Astrocyte (in vitro differentiated cells and primary cell): ENCODE data around the gene SRBD1. TPM values are rescaled to one million over a fixed set of nuclear protein-coding genes. Genes with fewer than 3 reads are reported as not detected.

Source experiments
- DNase-seq: peaks from one replicate; pipeline ENCODE4 v3.0.0-alpha.2; 2010; ENCODE audit warnings: low read depth
- FAIRE-seq: peaks from 2 replicates; lab custom pipeline; 2011; peaks lifted over from hg19 to GRCh38; lab: Jason Lieb, UNC
- H2AFZ ChIP-seq: 2 replicates; pipeline ENCODE4 v1.6.0; 2012; ENCODE audit warnings: low read depth, low read length, inconsistent platforms
- H3K27ac ChIP-seq: 2 replicates; pipeline ENCODE4 v1.5.1; 2011; ENCODE audit warnings: low read depth, low read length, inconsistent platforms
- H3K27me3 ChIP-seq: 2 replicates; pipeline ENCODE4 v1.6.0; 2011; ENCODE audit warnings: low read length, inconsistent platforms; ENCODE audit not compliant: insufficient read depth
- H3K36me3 ChIP-seq: 2 replicates; pipeline ENCODE4 v1.5.1; 2011; ENCODE audit warnings: low read length, inconsistent platforms; ENCODE audit not compliant: insufficient read depth
- H3K4me1 ChIP-seq: 2 replicates; pipeline ENCODE4 v1.5.1; 2011; ENCODE audit warnings: low read length, inconsistent platforms; ENCODE audit not compliant: insufficient read depth
- H3K4me2 ChIP-seq: 2 replicates; pipeline ENCODE4 v1.6.0; 2012; ENCODE audit warnings: low read length, inconsistent platforms
- H3K4me3 ChIP-seq: 2 replicates; pipeline ENCODE4 v1.5.1; 2011; ENCODE audit warnings: low read depth, mild to moderate bottlenecking, low read length, inconsistent platforms; ENCODE audit not compliant: insufficient read depth
- H3K79me2 ChIP-seq: 2 replicates; pipeline ENCODE4 v1.6.0; 2012; ENCODE audit warnings: mild to moderate bottlenecking, low read length, inconsistent platforms; ENCODE audit not compliant: insufficient read depth
- H3K9ac ChIP-seq: 2 replicates; pipeline ENCODE4 v1.6.0; 2012; ENCODE audit warnings: mild to moderate bottlenecking, low read length, inconsistent platforms
- H3K9me3 ChIP-seq: 2 replicates; pipeline ENCODE4 v1.5.1; 2012; ENCODE audit warnings: low read depth, mild to moderate bottlenecking, low read length, inconsistent platforms; ENCODE audit not compliant: insufficient read depth
- H4K20me1 ChIP-seq: 2 replicates; pipeline ENCODE4 v1.6.0; 2012; ENCODE audit warnings: low read length, inconsistent platforms; ENCODE audit not compliant: insufficient read depth
- H3K27ac Mint-ChIP-seq: one replicate; pipeline ENCODE4 v1.8.0; 2021; ENCODE audit warnings: mild to moderate bottlenecking, mixed read lengths; ENCODE audit not compliant: unreplicated experiment
- H3K27me3 Mint-ChIP-seq: one replicate; pipeline ENCODE4 v1.8.0; 2021; ENCODE audit warnings: low read depth, mixed read lengths; ENCODE audit not compliant: unreplicated experiment
- H3K36me3 Mint-ChIP-seq: one replicate; pipeline ENCODE4 v1.8.0; 2021; ENCODE audit warnings: low read depth, mixed read lengths; ENCODE audit not compliant: unreplicated experiment
- H3K4me1 Mint-ChIP-seq: one replicate; pipeline ENCODE4 v1.8.0; 2021; ENCODE audit warnings: low read depth, mixed read lengths; ENCODE audit not compliant: unreplicated experiment
- H3K4me3 Mint-ChIP-seq: one replicate; pipeline ENCODE4 v1.8.0; 2021; ENCODE audit warnings: mild to moderate bottlenecking, moderate library complexity, mixed read lengths; ENCODE audit not compliant: unreplicated experiment
- H3K9me3 Mint-ChIP-seq: one replicate; pipeline ENCODE4 v1.8.0; 2021; ENCODE audit warnings: mild to moderate bottlenecking, mixed read lengths; ENCODE audit not compliant: unreplicated experiment
- CTCF ChIP-seq: IDR thresholded peaks from 2 replicates; pipeline ENCODE4 v1.5.1; 2011; ENCODE audit warnings: low read depth, mild to moderate bottlenecking, inconsistent platforms, low read length, moderate library complexity; ENCODE audit not compliant: insufficient read depth
- EZH2 ChIP-seq: IDR thresholded peaks from 2 replicates; pipeline ENCODE4 v1.6.1; 2012; ENCODE audit warnings: mild to moderate bottlenecking, low read length, inconsistent platforms; ENCODE audit not compliant: insufficient read depth
- total RNA-seq: library from RNA; stranded (reverse); gene quantifications from 2 replicates; pipeline ENCODE4 v1.2.1, GENCODE V29; 2021

Gene SRBD1
- total RNA-seq, 1 donor from 2014 or later, result 9.3 TPM

DNA sequence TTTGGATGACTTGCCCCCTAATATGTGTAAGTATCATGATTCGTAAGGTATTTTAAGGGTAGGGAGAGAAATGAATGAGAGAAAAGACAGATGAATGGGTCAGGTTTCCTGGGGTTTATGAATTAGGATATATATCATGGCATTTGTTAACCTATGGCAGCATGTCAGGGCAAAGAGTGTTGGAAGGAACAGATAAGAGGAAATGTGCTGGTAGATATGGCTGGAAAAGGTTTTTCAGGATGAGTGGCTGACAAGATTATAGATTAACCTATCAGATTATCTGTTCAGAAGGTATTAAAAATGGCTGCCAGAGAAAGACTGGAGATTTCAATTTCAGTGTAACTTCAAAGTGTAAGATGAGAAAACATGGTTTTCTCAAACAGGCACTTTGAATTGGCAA, 67.8 kb downstream of the SRBD1 start:
- FAIRE-seq, result no peak

GRCh38 chr2:45542013-45542412, 69.1 kb downstream of the SRBD1 start:
- H3K27me3 ChIP-seq, result no peaks in the 10 kb centered on the region
- Mint-ChIP-seq H3K9me3 (no peaks in the 10 kb centered on the region), H3K36me3 (peaks cover 17% of the 10 kb centered on the region), H3K27ac (no peak overlapping the region), H3K4me3 (no peak overlapping the region), H3K27me3 (no peaks in the 10 kb centered on the region), H3K4me1 (no peaks in the 10 kb centered on the region)
- no peak overlapping the region for H3K4me2 ChIP-seq
- FAIRE-seq (no peak), DNase-seq (no peak)
- no peaks in the 10 kb centered on the region for H3K4me1 ChIP-seq
- H3K4me3 ChIP-seq, result no peak overlapping the region
- H3K36me3 ChIP-seq, result peaks cover 14% of the 10 kb centered on the region
- no peaks in the 10 kb centered on the region for H4K20me1 ChIP-seq
- H3K9ac ChIP-seq, result no peak overlapping the region
- H3K79me2 ChIP-seq, result no peaks in the 10 kb centered on the region
- no peak overlapping the region for H2AFZ ChIP-seq
- no peak for TF ChIP-seq CTCF
- TF ChIP-seq EZH2, result no peak
- peaks cover 13% of the 10 kb centered on the region for H3K9me3 ChIP-seq
- no peak overlapping the region for H3K27ac ChIP-seq

More for the DNA sequence above, 67.8 kb downstream of the SRBD1 start:
- Histone ChIP-seq H3K79me2 (no peaks in the 10 kb centered on the region), H3K4me3 (no peak overlapping the region), H2AFZ (no peak overlapping the region), H3K4me2 (no peak overlapping the region), H3K9me3 (peaks cover 13% of the 10 kb centered on the region), H4K20me1 (no peaks in the 10 kb centered on the region), H3K9ac (no peak overlapping the region), H3K27me3 (no peaks in the 10 kb centered on the region), H3K27ac (no peak overlapping the region), H3K36me3 (peaks cover 14% of the 10 kb centered on the region), H3K4me1 (no peaks in the 10 kb centered on the region)
- Mint-ChIP-seq H3K27me3 (no peaks in the 10 kb centered on the region), H3K9me3 (no peaks in the 10 kb centered on the region), H3K4me3 (no peak overlapping the region), H3K36me3 (peaks cover 17% of the 10 kb centered on the region), H3K4me1 (no peaks in the 10 kb centered on the region), H3K27ac (no peak overlapping the region)
- no peak for TF ChIP-seq EZH2
- TF ChIP-seq CTCF, result no peak
- no peak for DNase-seq

GRCh38 chr2:45541450-45541849, 69.6 kb downstream of the SRBD1 start:
- Histone ChIP-seq H3K4me2 (no peak overlapping the region), H4K20me1 (no peaks in the 10 kb centered on the region), H3K27ac (no peak overlapping the region), H3K36me3 (peaks cover 14% of the 10 kb centered on the region), H3K4me3 (no peak overlapping the region), H3K79me2 (no peaks in the 10 kb centered on the region), H3K9ac (no peak overlapping the region), H2AFZ (no peak overlapping the region), H3K9me3 (peaks cover 13% of the 10 kb centered on the region), H3K4me1 (no peaks in the 10 kb centered on the region), H3K27me3 (no peaks in the 10 kb centered on the region)
- Mint-ChIP-seq H3K9me3 (no peaks in the 10 kb centered on the region), H3K4me3 (no peak overlapping the region), H3K27ac (no peak overlapping the region), H3K27me3 (no peaks in the 10 kb centered on the region), H3K36me3 (peaks cover 17% of the 10 kb centered on the region), H3K4me1 (no peaks in the 10 kb centered on the region)
- TF ChIP-seq EZH2 (no peak), CTCF (no peak)
- FAIRE-seq (no peak), DNase-seq (no peak)
